Fibroblast of skin of right biceps (primary cell): ENCODE results near the gene ING1.
A peak's percentile ranks its signal among the peaks of the same experiment; 100 is the strongest.
"Not testable (repeated sequence)": the region's sequence is repeated elsewhere in the genome, so short reads cannot be mapped to it uniquely, and the experiment has no call there.

Source experiments
- DNase-seq: peaks from one replicate; pipeline ENCODE4 v3.0.0-alpha.2; 2013

ING1 gene

DNA sequence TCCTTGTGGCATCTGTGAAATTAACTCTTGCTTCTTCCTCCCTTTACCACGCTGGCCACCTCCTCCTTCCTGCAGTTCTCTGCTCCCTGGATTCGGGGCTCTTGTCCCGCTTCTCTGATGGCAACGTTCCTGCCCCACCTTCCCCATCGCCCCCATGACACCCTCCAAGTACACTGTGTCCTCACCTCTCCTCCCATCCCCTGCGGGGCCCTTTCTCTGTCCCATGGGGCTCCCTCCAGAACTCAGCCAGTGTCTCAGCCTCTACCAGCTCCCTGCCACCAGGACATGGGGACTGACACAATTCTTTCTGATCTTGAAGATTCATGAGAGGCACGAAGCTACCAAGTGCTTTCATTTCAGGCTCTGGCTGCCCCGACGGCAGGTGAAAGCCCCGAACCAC is 16.7 kb upstream of the ING1 start:
- no peak for DNase-seq

DNA sequence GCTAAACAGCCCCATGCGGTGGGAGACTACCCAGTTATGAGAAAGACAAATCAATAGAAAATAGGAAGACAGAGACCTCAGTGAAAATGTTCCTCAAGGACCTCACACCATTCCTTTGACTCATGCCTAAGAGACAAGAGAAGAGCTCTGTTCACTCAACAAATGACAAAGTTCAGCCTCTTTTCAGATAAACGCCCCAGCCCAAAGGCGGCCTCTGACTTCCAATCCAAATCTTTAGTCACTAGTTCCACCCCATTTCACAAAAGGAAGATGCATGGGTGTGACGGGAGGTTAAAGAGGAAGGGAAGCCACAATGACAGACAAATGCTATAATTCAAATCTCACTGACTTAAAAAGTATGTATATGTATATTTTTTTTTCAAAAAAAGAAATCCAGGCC is 15.7 kb upstream of the ING1 start:
- no peak for DNase-seq

DNA sequence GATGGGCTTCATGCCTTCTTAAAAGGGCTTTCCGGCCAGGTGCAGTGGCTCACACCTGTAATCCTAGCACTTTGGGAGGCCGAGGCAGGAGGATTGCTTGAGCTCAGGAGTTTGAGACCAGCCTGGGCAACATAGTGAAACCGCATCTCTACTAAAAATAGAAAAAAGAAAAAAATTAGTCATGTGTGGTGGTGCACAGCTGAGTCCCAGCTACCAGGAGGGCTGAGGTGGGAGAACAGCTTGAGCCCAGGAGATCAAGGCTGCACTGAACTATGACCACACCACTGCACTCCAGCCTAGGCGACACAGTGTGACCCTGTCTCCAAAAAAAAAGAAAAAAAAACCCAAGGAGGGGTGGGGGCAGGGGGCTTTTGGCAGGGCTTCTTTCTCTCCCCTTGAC is 14.8 kb upstream of the ING1 start:
- no peak for DNase-seq

DNA sequence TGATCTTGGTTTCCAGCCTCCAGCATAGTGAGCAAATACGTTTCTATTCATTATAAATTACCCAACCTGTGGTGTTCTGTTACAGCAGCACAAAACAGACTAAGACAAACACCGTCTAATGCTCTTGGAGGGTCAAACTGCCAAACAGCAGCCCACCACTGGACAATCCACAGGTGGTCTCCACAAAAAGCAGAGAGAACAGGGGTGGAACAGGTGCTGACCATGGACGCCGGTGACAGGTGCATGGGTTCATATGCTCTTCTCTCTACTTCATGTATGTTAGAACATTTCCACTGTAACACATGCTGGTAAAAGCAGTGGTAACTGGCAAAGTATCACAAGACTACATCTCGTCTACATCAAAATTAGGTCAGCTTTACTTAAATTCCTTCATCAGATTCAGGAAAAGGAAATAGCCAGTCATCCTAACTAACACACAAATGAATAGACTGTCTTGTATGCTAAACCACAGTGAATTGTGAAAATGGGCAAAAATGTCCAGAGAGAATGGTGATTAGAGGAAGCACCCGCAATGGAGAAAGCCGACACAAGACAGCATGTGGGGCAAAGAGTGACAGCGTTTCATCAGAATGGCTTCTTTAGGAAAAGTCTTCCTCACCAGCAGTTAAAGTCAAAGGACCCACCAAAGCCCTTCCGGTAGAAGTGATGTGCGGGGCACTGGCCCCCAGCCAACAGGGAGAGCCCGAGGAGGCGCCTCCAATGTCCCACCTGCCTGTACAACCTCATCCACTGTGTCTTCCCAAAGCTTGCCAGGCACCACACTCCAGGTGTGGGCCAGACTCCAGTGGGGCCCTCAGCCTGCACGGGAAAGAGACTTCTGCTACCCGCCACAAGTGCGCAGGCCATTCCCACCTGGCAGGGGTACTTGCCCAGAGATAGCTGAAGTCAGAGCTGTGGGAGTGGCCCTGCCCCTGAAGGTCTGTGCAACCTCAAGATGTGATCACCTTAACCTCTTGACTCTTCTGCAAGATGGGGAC is 14.1 kb upstream of the ING1 start:
- DNase-seq: no peak

DNA sequence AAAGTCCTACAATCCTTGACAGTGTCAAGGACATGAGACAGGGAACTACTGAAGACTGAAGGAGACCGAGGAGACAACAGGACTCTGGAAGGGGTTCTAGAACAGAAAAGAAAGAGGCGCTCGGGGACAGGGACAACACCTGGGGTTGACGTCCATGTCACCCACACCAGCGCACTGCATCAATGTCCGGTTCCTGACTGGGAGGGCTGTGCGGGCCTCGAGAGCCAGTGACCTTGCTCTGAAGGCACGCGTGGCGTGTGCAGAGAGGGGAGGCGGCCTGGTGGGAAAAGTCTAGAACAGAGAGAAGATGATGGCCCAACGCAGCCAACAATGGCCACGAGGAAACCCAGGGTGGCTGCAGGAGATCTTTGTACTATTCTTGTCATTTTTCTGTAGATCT is 13.3 kb upstream of the ING1 start:
- DNase-seq: no peak

DNA sequence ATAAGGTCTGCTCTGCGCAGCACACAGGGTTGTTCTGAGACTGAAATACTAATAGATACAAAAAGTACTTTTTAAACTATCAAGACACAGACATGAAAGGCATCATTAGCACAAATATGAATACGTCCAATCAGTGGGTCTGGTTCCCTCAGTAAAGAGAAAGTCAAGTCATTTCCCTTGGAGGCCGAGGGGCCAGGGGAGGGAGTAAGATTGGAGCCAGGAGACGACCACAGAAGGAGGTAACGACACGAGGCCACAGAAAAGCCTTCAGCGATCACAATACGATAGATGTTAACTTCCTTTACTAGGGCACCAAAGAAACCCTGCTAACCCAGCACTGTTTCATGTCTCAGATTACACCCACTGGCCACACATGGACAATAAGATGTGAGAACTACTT is 12.9 kb upstream of the ING1 start:
- DNase-seq: no peak

DNA sequence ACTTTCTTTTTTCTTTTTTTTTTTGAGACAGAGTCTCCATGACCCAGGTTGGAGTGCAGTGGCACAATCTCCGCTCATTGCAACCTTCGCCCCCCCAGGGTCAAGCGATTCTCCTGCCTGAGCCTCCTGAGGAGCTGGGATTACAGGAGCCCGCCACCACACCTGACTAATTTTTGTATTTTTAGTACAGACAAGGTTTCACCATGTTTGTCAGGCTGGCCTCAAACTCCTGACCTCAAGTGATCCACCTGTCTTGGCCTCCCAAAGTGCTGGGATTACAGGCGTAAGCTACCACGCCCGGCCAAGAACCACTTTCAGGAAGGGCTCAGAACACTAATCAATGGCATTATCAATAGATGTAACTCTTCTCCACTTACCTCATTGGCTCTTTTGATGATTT is 12.4 kb upstream of the ING1 start:
- not testable (repeated sequence) for DNase-seq

DNA sequence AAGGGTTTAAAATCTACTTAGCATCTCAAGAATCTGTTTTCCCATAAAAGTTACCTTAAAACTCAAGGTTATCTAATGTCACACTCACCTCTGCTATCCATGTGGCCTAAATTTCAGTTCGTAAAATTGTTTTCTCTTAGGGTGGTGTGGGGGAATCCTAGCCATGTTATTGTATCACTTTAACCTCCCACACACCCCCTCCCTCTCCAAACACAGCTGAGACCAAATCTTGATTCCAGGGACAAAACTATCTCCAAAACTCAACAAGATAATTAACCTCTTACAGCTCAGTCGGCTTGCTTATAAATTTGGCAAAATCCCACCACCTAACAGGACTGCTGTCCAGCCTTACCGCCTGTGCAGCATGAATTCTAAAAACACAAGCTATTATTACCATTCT is 11.4 kb upstream of the ING1 start:
- DNase-seq: no peak

DNA sequence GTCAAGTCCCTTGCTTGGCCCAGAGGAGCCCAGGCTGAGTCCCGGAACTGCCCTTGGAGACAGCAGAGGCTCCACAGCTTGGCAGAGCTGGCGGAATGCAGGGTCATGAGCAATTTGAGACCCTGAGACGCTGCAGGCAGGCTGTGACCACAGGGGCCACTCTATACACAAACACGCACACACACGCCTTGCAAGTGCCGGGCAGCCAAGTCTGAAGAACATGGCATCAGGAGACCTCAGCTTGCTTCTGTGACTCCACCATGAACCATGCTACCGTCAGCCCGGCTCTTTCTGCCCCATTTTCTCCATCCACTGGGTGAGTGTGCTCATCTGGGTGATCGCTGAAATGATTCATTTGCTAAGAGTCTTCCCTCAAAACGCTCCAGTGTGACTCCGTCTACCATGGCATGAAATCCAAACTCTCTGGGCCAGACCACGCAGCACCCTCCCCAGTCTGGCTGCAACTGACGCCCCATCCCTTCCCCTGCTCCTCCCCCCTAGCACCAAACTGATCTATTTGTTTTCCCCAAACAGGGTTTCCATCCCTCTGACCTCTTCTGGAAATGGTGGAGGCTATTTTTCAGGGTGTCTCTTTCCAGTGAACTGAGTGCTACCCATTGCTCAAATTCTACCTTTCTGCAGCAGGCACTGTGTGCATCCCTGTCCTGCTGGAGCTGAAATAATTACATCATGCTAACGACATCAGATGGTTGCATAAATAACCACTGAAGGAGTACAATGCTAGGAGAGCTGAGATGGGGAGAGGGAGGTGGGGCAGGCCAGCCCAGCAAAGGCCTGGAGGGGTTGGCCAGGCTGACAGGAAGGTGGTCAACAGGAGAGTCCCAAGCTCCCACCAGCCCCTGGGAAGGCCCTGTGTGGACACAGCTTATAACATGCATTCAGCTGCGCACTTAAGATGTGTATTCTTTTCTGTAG is 10.6 kb upstream of the ING1 start:
- no peak for DNase-seq

DNA sequence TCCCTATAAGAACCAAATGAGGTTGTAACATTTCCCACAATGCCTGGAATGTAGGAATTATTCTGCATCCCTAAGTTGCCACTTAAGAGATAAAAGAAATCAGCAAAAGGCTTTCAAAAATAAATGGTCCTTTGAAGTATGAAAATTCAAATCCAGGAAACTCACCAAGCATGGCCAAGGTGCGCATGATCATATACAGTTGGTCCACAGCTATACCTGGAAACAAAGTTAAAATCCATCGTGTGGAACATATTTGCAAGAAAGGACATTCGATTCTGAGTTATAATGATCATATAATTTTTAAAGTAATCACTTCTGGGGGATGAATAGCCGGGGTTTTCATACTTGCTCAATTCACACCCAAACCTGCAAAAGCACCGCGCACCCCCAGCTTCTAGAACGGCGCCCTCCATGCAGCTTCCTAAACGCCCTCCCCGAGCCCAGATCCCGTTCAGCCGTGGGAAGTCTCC is 8.1 kb upstream of the ING1 start:
- no peak for DNase-seq

DNA sequence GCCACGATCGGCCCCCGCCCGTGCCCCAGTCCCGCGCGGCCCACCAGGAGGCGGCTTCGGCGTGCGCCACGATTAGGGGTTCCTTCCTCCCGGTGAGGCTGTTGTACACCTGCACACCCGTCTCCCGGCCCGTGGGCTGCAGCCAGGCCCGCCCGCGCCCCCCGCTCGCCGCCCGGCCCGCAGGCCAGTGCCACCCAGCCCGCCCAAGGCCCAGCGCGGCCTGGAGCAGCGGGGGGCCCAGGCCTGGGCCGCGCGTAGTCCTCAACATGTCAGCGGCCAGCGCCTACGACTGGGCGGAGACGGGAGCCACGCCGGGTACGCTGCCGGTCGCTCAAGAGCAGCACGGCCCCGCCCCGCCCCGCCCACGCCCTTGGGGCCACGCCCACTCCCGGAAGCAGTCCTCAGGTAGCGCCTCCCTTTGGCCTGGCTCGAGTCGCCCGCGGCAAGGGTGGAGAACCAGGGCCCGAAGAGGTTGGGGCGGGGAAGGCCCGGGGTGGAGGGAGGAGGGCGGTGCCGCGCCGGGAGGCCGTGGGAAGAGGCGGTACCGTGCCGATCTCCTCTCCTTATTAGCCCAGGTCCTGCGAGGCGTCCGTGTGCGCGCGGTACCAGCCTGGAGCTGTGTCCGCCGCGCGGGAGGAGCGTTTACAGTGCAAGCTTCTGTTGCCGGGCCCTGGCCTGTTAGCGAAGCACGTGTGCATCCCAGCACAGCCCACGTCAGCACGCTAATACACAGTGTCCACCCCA is 7.5 kb upstream of the ING1 start, which contains the start of gene CARS2:
Gene CARS2 (minus strand): TSS at position 291 of the 744 bp plus-strand sequence. CDS start 23 bp downstream, at position 268.
- DNase-seq: peak; percentile 97

DNA sequence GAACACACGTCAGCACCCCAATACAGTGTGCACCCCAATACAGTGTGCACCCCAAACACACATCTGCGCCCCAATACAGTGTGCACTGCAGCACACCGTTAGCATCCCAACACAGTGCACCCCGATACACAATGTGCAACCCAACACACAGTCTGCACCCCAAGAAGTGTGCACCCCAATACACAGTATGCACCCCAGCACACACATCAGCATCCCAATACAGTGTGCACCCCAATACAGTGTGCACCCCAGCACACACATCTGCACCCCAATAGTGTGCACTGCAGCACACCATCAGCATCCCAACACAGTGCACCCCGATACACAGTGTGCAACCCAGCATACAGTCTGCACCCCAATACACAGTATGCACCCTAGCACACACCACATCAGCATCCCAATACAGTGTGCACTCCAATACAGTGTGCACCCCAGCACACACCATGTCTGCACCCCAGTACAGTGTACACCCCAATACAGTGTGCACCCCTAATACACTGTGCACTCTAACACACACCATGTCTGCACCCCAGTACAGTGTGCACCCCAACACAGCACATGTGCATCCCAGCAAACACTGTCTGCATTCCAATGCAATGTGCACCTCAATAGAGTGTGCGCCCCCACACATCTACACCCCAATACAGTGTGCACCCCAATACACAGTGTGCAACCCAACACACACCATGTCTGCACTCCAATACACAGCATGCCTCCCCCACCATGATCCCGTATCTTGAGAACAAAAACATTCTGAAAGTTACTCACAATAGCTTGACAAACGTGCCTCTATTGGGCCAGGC is 6.7 kb upstream of the ING1 start:
- DNase-seq: no peak

DNA sequence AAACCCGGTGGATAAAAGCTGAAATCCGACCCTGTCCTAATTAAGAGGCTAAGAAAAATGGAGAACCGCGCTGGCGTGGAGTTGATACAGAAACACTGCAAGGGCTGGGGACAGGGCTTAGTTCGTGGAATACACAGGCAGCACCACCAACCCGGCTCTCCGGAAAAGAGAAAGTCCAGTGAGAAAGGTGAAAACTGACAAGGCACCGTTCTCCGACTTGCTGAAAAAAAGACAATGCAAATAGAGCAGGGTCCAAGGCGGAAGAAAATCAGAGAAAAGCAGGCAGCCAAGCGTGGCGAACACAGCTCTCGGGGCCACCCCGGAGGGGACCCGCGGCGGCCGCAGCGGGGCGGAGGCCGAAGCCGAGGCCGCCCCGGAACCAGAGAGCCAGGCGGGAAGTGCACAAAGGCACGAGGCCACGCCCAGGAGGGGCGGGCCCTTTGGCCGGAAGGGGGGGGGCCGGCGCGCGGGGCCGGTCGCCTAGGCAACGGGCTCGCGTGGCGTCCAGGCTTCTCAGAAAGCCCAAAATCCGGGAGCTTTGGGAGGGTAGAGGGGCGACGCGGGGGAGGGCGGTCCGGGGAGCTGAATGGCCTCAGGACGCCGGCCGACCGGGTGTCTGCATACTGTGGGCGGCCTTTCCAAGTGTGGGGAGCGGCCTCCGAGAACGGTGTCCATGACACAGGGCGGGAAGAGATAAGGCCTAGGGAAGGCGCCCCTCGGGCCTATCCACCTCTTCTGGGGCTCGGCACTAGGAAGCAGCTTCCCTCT is 1.2 kb upstream of the ING1 start:
- DNase-seq: peak; percentile 90

DNA sequence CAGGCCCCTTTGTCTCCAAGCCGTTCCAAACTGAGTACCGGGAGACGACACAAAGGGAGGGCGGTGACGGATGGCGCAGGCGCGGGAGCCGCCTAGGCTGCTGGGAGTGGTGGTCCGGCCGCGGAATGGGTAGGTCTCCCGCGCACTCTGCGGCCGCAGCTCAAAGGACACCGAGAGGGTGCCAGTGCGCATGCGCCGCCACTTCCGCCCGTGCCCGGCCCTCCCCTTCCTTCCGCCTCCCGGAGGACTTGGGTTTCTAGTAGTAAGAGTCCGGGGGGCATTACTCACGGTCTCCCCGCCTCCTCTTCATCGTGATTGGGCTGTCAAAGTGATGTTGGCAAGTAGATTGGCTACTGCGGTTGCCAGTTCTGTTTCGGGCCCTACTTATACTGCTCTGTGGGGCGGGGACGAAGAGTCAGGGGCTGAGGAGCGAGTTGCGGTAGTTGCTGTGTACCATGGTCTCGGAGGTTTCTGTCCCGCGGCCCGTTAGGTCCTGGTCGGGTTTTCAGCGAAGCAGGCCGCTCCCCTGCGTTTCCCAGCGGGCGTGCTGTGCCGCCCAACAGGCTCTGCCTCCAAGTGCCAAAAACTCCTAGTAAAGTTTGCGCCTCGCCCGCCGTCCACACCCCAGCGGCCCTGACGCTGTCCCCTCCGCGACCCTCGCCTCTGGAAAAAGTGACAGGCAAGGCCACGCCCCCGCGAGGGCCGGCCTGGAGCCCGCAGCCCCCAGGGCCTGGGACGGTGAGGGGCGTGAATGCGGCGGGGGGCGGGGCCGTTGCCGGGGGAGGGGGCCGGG is 455 bp upstream of the ING1 start:
- peak; percentile 100 for DNase-seq

DNA sequence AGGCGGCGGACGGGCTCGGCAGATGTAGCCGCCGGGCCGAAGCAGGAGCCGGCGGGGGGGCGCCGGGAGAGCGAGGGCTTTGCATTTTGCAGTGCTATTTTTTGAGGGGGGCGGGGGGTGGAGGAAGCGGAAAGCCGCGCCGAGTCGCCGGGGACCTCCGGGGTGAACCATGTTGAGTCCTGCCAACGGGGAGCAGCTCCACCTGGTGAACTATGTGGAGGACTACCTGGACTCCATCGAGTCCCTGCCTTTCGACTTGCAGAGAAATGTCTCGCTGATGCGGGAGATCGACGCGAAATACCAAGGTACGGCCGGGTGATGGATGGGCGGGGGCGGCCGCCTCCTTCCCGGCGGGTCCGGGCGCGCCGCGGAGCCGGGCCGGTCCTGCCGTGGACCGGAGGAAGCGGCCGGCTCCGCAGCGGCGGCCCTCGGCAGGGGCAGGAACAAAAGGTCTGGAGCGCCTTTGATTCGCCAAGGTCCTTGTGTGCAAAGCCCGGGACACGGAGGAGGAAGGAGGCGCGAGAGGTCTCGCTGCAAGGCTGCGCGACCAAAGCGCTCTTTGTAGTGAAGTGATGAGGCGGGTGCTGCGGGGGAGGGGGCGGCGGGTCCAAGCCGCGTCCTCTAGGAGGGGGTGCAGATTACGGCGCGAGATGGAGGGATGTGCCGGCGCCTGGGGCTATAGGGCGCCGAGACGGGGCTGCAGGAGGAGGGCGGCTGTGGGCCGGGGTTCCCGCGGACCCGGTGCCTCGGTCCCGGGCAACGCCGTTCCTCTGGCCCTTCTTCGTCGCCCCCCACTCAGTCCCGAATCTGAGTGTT is 689 bp downstream of the ING1 start:
- DNase-seq: peak; percentile 44

DNA sequence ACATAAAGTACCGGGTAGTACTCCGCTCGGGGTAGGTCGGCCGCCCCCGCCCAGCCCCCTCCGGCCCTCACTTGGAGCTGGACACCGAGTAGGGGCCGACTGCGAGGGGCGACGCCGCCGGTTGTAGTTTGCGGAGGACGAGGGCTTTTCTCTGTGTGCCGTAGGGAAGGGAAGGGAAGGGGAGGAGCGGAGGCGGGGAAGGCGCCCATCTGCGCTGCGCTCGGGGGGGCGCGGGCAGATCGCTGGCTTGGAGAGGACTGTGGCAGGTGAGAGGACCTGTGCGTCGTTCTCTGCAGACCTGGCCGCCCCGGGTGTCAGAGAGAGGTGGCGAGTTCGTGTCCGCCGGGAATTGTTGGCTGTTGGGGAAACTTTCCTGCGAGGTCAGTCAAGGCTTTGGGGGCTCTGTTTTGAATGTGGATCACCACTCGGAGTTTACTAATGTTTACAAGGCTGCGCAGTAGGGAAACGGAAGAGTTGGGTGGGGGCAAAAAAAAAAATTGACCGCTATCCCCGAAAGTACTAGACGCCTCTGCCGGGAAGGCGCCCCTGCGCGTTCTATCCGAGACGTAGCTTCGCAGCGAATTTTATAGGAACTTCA is 1.4 kb downstream of the ING1 start:
- DNase-seq: peak; percentile 49

DNA sequence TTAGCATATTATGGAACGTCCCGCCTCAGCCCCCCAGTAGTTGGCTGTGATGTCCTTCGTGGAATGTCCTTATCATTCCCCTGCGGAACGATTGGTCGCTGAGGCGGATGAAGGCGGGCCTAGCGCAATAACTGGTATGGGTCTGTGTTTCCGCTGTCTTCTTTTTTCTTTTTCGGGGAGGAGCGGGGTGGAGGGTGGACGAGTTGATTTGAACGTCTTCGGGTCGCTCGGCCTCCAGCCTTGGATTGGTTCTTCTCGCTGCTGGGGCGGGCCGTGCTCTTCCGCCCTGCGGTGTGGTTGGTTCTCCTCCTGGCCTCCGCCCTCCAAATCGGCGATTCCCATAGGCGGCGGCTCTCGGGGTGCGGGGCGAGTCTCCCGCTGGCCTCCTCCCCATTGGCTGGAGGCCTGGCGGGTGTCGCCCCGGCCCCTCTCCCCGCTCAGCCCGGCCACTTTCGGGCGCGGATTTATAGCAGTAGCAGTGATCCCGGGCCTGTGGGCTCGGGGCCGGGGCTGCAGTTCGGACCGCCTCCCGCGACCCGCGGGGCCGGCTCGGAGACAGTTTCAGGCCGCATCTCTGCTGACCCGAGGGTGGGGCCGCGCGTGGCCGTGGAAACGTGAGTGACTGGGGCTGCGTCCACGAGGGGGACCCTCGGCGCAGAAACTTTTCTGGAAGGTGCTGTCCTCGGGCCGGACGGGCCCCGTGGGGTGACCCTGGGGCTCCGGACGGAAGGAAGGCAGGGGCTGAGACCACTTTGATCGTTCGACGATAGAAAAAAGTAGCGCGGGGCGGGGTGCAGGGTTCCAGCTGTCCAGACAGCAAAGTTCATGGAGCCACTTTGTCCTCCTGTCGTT is 2.1 kb downstream of the ING1 start:
- peak; percentile 100 for DNase-seq

DNA sequence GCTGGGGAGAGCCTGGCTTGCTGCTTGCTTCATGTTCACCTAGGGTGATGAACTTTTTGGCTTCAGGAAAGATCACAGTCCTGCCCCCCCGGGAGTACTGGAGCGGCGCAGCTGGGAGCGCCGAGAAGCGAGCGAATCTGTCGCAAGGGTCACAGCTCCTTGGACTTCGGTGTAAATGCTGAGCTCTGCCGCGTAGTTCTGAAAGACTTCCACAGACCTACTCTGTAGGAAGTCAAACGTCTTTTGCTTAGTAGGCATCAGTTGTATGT is 2.7 kb downstream of the ING1 start:
- no peak for DNase-seq
